COLO668 (cell line): ENCODE measurements around the gene CKM.

Experiments used
- DNase-seq: peaks from one replicate; lab custom pipeline; 2025; ENCODE audit not compliant: unreplicated experiment; lab: John Stamatoyannopoulos, UW

CKM gene

GRCh38 chr19:45322744-45323281 is at the start of gene CKM:
Gene CKM (minus strand): TSS chr19:45322875. CDS start chr19:45319713, 3,162 bp downstream.
- no peak for DNase-seq

- peak; percentile 98 for DNase-seq
These were observed 47.9 kb upstream of the CKM start, which contains the start of gene ERCC2 for GRCh38 chr19:45370410-45371204. Gene ERCC2 (minus strand): TSS chr19:45370573. CDS start chr19:45370540, 33 bp downstream.

GRCh38 chr19:45368737-45369340 is 46.2 kb upstream of the CKM start:
- no peak for DNase-seq

GRCh38 chr19:45368127-45368526 is 45.5 kb upstream of the CKM start:
- no peak for DNase-seq

GRCh38 chr19:45364696-45365095 is 42.0 kb upstream of the CKM start:
- DNase-seq: no peak

- DNase-seq: no peak
These were observed 41.3 kb upstream of the CKM start for GRCh38 chr19:45363861-45364459.

GRCh38 chr19:45362291-45362690 is 39.6 kb upstream of the CKM start:
- DNase-seq: no peak

GRCh38 chr19:45361608-45362007 is 38.9 kb upstream of the CKM start:
- DNase-seq: no peak

- no peak for DNase-seq
These were observed 35.6 kb upstream of the CKM start for GRCh38 chr19:45358213-45358792.

- no peak for DNase-seq
These were observed 34.7 kb upstream of the CKM start for GRCh38 chr19:45357445-45357783.

- DNase-seq: no peak
These were observed 34.2 kb upstream of the CKM start for GRCh38 chr19:45356760-45357444.

GRCh38 chr19:45355910-45356309 is 33.2 kb upstream of the CKM start:
- no peak for DNase-seq

GRCh38 chr19:45355402-45355801 is 32.7 kb upstream of the CKM start:
- DNase-seq: no peak

- DNase-seq: no peak
These were observed 31.7 kb upstream of the CKM start for GRCh38 chr19:45354241-45354842.

GRCh38 chr19:45352914-45353796 is 30.5 kb upstream of the CKM start:
- DNase-seq: no peak

- DNase-seq: no peak
These were observed 29.8 kb upstream of the CKM start for GRCh38 chr19:45352471-45352870.

GRCh38 chr19:45352062-45352461 is 29.4 kb upstream of the CKM start:
- no peak for DNase-seq

GRCh38 chr19:45351401-45351952 is 28.8 kb upstream of the CKM start:
- no peak for DNase-seq

- DNase-seq: no peak
These were observed 27.9 kb upstream of the CKM start for GRCh38 chr19:45350477-45351058.
